Measurements from ENCODE around the gene DNAH7.

Gene DNAH7

DNA sequence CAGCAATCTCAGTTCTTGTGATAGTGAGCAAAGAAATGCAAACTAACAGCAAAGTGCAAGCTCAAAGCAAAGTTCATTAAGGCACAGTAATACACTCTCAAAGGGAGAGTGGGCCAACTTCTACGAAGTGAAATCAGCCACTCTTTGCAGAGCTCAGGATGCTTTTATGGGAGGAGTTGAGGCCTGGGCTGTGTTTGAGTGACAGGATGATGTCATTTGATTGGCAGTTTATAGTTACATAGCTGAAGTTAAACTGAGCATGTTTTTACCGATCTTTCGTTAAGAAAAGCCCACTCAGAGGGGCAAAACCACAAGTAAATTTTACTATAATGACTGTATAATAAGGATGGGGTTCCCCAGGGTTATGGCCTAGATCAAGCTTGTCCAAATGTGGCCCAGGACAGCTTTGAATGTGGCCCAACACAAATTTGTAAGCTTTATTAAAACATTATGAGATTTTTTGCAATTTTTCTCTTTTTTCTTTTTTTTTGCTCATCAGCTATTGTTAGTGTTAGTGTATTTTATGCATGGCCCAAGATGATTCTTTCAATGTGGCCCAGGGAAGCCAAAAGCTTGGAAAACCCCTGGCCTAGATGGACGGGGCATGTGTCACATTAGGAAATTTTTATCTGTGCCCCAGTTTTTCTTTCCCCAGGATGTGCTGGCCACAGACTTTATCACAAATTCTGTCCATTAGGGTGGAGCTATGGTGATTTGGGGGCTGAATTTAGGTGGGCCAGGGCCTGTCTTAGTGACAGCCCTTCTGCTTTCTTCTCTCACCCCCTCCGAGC, 8.3 kb upstream of the DNAH7 start:
- DNase-seq = no peak

DNA sequence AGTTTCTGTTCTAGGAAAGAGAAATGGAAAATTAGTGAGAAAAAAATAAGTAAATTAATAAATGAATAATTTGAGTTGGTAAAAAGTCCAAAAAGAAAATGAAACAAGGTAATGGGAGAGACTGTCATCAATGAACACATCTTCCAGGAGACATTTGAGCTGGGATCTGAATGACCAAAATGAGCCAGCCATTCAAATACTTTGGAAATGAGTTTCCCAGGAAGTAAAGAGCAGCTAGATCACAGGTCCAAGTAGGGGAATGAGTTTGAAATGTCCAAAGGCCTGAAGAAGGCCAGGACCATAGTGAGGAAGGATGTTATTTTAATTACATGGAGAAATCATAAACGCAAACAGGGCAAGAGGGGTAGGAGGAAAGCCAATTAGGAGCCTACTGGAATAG, 6.6 kb upstream of the DNAH7 start:
- DNase-seq = no peak

DNA sequence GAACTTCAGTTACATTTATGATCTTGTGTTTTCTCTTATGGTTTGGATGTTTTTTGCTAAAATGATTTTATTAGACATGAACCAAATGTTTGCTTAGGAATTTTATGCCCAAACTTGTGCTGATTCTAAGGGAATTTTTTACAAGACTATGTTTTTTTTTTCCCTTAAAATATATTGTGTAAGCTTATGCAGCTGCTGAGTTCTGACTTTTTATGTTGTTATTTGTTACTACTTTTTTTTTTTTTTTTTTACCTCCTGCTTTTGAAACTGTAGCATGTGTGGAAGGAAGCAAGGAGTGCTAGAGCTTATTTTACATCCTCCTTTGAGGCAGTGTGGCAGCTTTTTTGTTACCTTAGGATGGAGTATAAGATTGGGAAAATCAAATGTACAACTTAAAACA, 6.0 kb upstream of the DNAH7 start:
- no peak for DNase-seq

DNA sequence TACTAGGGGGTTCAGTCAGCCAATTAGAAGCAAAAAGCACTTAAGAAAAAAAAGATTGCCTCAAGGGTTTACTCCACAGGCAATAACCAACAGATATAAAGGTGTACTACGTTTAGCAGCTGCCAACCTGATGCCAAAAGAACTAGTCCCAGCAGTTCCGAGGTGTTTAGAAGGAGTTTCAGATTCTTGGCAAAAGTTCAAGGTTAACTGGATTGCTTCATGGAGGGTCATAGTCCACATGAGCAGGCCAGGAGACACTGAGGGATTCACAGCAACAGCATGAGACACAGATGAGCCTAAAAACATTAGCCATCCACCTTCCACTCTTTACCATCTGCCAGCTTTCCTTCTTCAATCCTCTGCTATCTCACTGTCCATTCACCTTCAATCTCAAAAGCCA, 4.9 kb upstream of the DNAH7 start:
- no peak for DNase-seq

DNA sequence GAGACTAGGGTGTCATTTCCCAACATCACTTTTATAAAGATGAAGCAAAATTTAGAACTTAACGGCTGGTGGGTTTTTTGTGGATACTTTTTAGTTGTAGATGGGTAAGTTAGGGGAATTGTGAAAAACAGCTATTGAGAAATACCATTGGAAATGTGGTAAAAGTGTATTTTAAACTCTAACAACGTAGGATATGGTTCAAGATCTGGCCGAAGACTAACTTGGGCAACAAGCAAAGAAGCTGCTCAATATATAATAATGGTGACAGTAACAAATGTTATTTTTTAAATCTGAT, 1.6 kb downstream of the DNAH7 start:
- DNase-seq = no peak

DNA sequence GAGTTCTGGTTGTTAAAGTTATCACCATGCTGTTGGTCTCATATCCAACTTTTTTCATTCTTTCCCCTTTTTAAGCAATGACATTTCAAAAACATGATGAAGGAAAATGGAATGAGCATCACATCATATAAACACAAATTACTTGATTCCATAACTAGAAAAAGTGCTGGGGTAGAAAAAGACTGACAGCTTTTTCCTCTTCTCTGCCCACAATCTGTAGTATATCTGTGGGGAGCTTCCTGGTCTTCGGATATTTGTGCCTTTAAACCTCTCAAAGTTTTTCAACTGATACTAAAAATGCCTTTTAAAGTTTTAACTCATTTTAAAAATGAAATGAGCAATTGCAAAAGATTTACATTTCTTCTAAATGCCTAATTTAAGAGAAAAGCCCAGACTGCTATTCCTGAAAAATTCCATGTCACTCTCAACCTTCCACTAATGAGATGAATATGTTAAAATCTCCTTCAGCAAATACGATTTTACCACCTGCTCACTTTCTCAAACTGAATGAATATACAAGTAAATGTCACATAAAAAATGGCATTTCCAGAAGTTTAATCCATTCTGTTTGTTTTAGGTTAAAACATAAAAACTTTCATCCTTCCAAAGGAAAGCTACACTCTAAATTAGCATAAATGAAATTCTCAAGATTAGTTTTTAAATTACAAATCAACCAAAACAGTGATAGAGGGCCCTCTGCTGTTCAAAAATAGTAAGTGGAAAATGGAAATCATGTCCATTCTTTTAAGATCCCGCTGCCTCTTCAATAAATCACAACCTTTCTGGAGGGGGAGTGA, 2.1 kb downstream of the DNAH7 start:
- DNase-seq = no peak

DNA sequence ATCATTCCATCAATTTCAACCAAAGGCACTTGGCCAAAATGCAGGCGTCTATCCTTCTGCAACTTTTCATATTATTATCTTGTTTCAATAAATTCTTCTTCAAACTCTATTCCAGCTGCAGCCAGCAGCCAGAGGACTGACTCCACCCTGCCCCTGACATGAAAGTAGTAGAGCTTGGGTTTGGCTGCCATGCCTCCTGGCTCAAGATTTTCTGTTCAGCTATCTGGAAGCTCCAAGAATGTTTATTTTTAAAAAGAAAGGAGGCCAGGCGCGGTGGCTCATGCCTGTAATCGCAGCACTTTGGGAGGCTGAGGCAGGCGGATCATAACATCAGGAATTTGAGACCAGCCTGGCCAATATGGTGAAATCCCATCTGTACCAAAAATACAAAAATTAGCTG, 4.9 kb downstream of the DNAH7 start:
- DNase-seq = no peak

DNA sequence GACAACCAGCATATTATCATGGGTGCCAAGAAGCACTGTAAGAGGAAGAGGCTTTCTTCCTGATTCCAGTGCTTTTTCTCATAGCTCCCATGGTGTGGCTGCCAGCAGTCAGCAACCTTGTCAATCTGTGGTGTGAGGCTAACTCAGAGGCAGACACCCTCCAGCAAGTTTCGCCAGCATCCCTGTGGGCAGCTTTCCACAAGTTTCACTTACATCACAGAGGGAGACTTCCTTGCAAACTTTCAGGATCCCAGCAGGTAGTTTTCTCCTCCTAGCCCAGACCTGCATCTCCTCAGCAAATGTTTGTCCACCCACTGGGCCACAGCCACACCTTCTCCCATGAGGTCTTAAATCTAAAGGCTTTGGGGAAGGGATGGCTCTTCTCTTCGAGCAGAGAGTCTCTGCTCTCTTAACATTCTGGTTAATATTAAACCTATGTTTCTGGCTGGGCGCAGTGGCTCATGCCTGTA, 9.1 kb downstream of the DNAH7 start:
- DNase-seq = no peak

DNA sequence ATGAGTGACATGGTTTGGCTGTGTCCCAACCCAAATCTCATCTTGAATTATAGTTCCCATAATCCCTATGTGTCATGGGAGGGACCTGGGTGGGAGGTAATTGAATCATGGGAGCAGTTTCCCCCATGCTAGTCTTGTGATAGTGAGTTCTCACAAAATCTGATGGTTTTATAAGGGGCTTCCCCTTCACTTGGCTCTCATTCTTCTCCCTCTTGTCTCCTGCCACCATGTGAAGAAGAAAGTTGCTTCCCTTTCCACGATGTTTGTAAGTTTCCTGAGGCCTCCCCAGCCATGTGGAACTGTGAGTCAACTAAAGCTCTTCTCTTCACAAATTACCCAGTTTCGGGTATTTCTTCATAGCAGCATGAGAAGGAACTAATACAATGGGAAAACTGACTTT, 14.0 kb downstream of the DNAH7 start:
- DNase-seq = no peak

DNA sequence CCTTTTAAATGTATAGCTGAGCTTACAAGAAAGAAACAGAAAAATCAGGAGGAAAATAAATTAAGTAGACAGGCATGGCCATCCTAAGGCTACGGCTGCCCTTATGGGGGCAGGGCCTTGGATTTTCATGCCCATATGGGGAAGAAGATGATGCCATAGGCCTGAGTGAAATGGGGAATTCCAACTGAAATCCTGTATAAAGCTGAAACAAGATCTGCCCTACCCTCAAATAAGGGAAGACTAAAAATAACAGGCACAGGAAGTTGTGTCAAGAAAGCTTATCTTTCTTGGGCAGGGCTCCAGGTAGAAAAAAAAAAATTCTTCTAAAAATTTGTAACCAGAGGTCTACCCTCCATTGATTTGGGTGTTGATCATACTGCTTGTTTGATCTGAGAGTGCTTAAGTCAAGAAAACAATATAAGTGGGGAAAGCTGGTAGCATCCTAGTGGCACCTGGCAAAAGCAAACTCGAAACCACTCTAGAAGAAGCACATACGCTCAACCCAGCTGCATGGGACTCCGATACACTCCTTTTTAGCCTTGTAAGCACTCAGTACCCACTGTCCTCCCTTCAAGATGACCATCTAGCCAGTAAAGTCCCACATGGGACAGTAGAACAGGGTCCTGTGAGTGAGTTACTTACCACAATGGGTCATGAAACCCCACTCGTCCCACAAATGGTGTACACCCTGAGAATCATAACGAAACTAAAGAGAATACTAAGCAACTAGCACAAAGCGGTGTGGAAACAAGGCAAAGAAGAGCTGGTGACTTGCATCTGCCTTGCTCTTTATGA, 22.3 kb downstream of the DNAH7 start:
- DNase-seq = no peak

DNA sequence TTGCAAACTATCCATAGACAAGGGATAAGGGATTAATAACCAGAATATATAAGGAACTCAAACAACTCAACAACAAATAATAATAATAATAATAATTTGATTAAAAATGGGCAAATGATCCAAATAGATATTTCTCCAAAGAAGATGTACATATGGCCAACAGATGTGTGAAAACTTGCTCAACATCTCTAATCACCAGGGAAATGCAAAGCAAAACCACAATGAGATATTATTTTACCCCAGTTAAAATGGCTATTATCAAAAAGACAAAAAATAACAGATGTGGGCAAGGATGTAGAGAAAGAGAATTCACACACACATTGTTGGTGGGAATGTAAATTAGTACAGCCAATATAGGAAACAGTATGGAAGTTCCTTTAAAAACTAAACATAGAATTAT, 26.9 kb downstream of the DNAH7 start:
- no peak for DNase-seq

DNA sequence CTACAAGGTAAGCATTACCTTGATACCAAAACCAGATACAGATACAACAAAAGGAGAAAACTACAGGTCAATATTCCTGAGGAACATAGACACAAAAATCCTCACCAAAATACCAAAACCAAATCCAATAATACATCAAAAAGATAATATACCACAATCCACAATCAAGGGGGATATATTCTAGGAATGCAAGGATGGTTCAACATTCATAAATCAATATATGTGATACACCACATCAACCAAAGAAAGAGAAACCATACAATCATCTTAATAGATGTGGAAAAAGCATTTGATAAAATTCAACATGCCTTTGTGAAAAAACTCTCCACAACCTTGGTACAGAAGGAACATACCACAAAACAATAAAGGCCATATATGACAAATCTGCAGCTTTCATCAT, 28.4 kb downstream of the DNAH7 start:
- DNase-seq = no peak

DNA sequence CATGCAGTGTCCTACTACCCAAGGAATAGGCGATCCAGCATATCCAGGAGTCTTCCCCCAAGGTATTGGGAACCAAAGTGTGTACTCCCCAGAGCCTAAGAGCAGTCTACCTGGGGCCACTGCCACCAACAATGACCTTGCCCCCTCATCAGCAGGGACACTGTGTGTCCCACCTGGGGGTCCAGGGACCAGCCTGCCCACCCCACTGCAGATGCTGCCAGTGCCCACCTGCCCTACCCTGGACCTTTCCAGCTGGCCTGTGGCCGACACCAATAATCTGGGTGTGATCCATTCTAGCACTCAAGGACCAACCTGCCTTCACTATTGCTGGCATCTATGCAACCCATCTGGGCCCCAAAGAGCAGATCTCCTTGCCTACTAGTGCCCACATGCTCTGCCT, 32.2 kb downstream of the DNAH7 start:
- DNase-seq = no peak

DNA sequence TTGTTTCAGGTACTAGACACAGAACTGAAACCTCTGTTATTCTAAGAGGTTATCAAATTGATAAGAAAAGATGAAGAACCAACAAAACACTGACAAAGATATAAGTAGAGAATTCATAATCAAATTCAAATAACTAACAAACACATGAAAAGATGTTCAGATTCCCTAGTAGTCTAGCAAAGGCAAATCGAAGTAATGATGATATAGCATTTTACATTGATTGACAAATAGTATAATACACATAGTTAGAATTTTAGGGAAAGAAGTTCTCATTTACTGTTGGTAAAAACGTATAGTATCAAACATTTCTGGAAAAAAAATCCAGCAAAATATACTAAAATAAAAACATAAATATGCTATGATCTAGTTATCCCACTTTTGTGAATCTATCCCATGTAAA, 50.6 kb downstream of the DNAH7 start:
- DNase-seq = no peak

DNA sequence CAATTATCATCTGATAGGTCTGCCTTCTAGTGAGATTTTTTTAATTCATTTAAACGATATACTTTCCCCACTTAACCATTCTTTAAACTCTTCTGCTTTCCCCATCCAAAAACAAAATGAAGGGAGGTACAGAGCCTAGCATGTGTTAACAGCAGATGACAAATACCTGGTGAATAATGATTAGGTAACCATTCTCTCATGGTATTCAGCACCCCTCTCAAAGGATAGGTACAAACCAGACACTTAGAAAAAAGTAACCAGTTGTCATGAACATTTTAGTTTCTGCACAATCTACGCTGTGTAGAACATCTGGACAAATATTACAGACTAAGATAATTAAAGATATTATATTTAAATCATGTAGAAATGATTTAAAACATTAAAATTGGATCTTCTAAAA, 56.3 kb downstream of the DNAH7 start:
- no peak for DNase-seq

DNA sequence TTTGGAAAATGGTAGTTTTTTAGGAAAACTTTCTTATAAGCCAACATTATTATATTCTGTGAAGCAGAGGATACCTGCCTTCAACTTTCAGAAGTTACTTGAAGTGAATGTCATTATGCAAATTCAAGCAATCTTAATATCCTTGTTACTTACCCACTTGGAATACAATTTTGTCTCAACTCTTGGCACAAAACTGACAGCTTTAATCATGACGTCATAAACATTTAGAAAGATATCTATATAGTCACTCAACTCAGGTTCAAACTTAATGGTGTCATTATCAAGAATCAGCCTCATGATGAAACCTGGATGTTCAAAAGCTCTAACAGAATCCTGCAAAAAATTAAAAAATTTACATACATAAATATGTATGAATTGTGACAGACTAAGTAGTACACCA, 68.1 kb downstream of the DNAH7 start:
- DNase-seq = no peak

DNA sequence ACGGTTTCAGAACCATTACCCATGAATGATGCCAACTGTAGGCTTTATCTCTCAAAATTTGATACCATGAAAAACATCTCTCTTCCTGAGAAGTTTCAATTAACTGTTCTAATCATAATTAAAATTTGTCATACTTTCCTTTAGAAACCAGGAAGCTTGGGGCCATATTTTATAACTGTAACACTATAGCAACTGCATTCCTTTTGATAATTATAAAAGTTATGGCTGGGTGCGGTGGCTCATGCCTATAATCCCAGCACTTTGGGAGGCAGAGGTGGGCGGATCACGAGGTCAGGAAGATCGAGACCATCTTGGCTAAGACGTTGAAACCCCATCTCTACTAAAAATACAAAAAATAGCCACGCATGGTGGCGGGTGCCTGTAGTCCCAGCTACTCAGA, 70.6 kb downstream of the DNAH7 start:
- no peak for DNase-seq

DNA sequence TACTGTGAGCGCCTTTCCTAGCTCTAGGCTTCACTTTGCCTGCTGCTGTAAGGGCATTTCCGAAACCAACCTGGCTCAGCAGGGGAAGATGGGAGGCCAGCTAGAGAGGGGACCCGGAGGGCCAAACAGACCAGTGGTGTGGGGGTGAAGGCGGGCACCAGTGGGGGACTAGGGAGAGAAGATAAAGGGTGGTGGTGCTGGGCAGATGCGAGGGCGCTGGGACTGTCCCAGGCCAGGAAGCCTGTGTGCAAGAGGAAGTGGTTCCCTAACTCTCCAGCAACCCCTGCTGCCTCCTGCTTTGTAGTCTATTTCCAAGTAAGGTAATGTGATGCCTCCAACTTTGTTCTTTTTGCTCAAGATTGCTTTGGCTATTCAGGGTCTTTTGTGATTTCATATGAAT, 73.1 kb downstream of the DNAH7 start:
- DNase-seq = no peak

DNA sequence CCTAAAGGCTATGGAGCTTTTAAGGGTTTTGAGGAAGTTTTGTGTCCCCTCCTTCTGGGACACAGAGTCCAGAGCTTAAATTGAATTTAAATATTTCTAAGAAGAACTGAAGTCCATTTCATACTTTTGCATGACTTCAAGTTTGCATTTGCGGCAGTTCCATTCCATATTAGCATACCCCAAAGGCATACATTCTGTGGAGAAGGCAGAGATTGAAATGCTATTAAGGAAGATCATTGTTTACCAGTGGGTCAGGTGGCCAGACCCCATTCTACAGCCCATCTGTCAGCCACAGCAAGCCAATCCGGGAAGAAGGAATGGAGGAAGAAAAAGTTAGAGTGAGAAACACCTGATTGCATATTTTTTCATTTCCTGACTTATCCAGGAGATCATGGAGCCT, 75.0 kb downstream of the DNAH7 start:
- no peak for DNase-seq

DNA sequence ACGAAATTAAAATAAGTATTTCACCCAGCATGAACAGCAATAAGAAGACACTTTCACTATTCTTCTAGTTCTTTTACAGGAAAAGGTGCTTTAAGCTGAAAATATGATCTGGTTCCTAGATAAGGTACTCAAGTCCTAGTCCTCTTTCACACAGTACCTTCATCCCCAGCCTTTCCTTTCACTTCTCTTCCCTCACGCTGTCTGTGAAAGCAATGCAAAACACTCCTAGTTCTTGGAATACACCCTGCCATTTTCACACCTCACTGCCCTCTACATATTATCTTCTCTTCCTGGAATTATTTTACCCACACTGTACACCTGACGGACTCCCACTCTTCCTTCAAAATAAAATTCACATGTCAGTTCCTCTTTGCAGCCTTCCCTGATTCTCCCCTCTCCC, 82.9 kb downstream of the DNAH7 start:
- no peak for DNase-seq

DNA sequence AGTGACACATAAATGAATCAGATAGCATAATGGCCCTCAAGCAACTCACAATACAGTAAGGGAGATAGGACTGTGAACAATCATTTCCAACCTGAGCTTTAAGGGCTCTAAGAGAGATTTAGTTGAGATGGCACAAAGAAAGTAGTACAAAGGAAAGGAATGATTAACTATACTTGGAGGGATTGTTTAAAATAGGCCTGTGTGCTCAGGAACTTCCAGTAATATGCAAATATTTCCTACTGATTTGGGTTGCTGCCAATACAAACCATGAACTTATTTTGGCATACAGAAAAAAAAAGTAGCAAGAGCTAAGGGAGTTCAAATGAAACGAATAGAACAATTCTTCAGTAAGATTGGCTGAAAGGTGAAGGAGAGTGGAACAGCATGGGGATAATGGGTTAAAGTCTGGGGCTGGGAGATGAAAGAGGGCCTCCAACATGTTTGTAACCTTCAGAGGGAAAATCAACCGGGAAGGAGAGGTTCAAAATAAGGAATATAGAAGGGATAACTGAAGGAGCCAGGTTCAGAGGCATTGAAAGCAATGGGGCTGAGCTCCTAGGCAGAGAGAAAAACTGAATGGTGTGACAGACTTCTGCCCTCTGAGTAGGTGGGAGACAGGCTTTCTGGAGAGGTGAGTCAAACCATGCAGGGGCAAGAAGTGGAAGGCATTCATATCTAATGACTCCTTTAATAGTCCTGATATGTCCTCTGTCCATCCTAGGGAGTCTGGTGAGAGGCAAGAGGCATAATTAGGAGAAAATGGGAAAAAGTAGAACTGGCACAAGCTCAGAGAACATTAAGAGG, 83.5 kb downstream of the DNAH7 start:
- no peak for DNase-seq

DNA sequence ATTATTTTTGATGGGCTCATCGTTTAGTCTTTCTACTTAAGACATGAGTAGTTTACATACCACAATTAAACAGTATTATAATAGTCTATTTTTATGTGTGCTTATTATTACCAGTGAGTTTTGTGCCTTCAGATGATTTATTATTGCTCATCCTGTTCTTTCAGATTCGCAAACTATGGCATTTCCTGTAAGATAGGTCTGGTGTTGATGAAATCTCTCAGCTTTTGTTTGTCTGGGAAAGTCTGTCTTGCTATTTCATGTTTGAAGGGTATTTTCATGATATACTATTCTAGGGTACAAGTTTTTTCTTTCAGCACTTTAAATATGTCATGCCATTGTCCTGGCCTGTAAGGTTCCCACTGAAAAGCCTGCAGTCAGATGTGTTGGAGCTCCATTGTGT, 101.3 kb downstream of the DNAH7 start:
- no peak for DNase-seq

DNA sequence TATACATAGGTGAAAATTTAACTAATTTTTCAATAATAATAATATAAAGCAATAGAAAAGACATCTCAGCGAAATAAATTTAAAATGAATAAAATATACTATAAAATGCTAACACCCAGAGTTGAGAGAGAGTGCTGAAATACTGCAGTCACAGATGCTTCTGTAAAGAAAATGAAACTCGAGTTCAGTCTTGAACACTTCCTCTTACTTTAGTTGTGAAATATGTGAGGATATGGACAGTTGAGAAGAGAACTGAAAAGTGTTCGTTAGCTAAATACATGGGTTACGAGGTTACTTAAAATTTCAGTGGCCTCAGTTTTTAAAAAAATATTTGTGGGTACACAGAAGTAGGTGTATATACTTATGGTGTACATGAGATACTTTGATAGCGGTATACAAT, 106.8 kb downstream of the DNAH7 start:
- DNase-seq = no peak
